ENCODE results near the gene WWOX. TPM values are rescaled to one million over a fixed set of nuclear protein-coding genes. Genes with fewer than 3 reads are reported as not detected.

The WWOX gene
- total RNA-seq, 1 experiment from 2014 or later = 15.6 TPM

GRCh38 chr16:78445818-78446217, 346.4 kb downstream of the WWOX start:
- Histone ChIP-seq H3K79me2 (ENCODE audit: insufficient read depth, low read length) (no peaks in the 10 kb centered on the region), H3K4me2 (ENCODE audit: insufficient read depth, insufficient read length, low read length) (no peak overlapping the region), H3K27me3 (ENCODE audit: insufficient read depth, low read length) (no peaks in the 10 kb centered on the region), H2BK5ac (ENCODE audit: insufficient read length, low read length) (no peak overlapping the region), H4K91ac (ENCODE audit: insufficient read length, low read depth, low read length) (no peak overlapping the region), H3K4ac (ENCODE audit: low read depth, low read length) (no peak overlapping the region), H2BK15ac (ENCODE audit: low read depth, low read length) (no peak overlapping the region), H3K18ac (ENCODE audit: insufficient read length, low read depth, low read length) (no peak overlapping the region), H2BK20ac (ENCODE audit: low read depth, low read length, poor library complexity, severe bottlenecking) (no peak overlapping the region), H4K8ac (replicated peaks; ENCODE audit: insufficient read length, low read depth, low read length) (no peak overlapping the region), H3K23ac (ENCODE audit: insufficient read length, low read depth, low read length) (no peak overlapping the region), H4K20me1 (ENCODE audit: control insufficient read depth, insufficient read depth, insufficient read length) (no peaks in the 10 kb centered on the region), H3K79me1 (ENCODE audit: insufficient read depth, low read depth, low read length, poor library complexity, severe bottlenecking) (no peaks in the 10 kb centered on the region), H3K9me3 (ENCODE audit: control insufficient read depth, low read depth, low read length) (no peaks in the 10 kb centered on the region), H2BK120ac (ENCODE audit: low read depth, low read length, poor library complexity, severe bottlenecking) (no peak overlapping the region), H2BK12ac (ENCODE audit: insufficient read length, low read depth, low read length) (no peak overlapping the region), H2AFZ (ENCODE audit: low read length) (no peak overlapping the region), H3T11ph (ENCODE audit: low read length) (no peak overlapping the region), H3K14ac (ENCODE audit: insufficient read depth, low read length) (no peak overlapping the region), H2AK5ac (ENCODE audit: insufficient read length, low read length) (no peak overlapping the region), H3K27ac (ENCODE audit: insufficient read length, low read depth, low read length) (no peak overlapping the region), H3K56ac (ENCODE audit: insufficient read length, low read depth, low read length) (no peak overlapping the region), H3K23me2 (ENCODE audit: insufficient read length, low read depth, low read length, poor library complexity, severe bottlenecking) (no peaks in the 10 kb centered on the region), H3K4me1 (ENCODE audit: insufficient read depth, low read length) (peaks cover 5% of the 10 kb centered on the region; the same call in 1 of the 2 replicates), H3K9ac (ENCODE audit: extremely low read depth, insufficient read length, low read length) (no peak overlapping the region), H4K5ac (ENCODE audit: insufficient read length, low read depth, low read length) (no peak overlapping the region)
- Mint-ChIP-seq H3K4me1 (peaks cover 24 to 39% of the 10 kb centered on the region in 2 experiments), H3K9me3 (no peaks in the 10 kb centered on the region), H3K4me3 (no peak overlapping the region), H3K27me3 (ENCODE audit: low read depth) (no peaks in the 10 kb centered on the region; the same call in 1 of the 2 replicates), H3K36me3 (ENCODE audit: insufficient read depth in 1 of 3, low read depth in 3 of 3) (no peaks in the 10 kb centered on the region), H3K27ac (no peak overlapping the region)
- WGBS (ENCODE audit: extremely low coverage, insufficient read length, low lambda C conversion rate) = no CpG with 5 or more reads among the region's 5 CpGs
- DNase-seq = no peak
- TF ChIP-seq, protein P1, sequence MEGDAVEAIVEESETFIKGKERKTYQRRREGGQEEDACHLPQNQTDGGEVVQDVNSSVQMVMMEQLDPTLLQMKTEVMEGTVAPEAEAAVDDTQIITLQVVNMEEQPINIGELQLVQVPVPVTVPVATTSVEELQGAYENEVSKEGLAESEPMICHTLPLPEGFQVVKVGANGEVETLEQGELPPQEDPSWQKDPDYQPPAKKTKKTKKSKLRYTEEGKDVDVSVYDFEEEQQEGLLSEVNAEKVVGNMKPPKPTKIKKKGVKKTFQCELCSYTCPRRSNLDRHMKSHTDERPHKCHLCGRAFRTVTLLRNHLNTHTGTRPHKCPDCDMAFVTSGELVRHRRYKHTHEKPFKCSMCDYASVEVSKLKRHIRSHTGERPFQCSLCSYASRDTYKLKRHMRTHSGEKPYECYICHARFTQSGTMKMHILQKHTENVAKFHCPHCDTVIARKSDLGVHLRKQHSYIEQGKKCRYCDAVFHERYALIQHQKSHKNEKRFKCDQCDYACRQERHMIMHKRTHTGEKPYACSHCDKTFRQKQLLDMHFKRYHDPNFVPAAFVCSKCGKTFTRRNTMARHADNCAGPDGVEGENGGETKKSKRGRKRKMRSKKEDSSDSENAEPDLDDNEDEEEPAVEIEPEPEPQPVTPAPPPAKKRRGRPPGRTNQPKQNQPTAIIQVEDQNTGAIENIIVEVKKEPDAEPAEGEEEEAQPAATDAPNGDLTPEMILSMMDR (conservative IDR thresholded peaks at IDR 0.05) = no peak
